GM18870 (cell line): ENCODE results near the gene ACVR1B.

Source experiments
- ATAC-seq: cut with Tn5 transposase; IDR thresholded peaks from one replicate; pipeline ENCODE4 v1.9.1; 2021; ENCODE audit warnings: moderate library complexity; ENCODE audit not compliant: unreplicated experiment

ACVR1B gene

DNA sequence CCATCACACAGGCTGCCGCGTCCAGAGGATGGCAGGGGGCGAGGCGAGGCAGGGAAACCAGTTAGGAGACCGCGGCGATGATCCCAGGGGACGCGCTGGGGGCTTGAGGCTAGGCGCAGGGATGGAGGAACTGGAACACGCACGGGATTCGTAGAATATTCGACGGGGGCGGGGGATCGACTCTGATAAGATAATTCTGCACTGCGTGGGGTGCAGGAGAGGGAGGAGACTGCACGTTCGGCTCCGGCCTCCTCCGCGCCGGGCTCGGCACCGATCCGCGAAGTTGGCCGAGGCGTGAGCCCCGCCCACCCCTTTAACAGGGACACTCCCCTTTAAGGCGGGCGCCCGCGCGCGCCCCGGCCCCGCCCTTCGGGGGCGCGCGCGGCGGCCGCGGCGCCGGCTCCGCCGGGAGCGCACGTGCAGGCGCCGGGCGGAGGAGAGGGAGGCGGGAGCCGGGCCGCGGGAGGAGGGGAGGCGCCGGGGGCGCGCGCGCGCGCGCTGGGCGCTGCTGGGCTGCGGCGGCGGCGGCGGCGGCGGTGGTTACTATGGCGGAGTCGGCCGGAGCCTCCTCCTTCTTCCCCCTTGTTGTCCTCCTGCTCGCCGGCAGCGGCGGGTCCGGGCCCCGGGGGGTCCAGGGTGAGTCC lies at the start of gene ACVR1B:
TSS of gene ACVR1B (plus strand) at position 501 of the 644 bp plus-strand sequence. CDS start at position 546, 45 bp downstream.
- peak; percentile 53 for ATAC-seq

DNA sequence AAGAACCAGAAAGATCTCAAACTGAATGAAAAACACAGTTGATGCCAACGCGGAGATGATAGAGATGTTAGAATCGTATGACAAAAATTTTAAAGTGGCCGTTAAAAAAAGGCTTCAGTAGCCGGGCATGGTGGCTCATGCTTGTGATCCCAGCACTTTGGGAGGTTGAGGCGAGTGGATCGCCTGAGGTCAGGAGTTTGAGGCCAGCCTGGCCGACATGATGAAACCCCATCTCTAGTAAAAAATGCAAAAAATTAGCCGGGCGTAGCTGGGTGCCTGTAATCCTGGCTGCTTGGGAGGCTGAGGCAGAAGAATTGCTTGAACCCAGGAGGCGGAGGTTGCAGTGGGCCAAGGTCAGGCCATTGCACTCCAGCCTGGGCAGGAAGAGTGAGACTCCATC lies 49.6 kb upstream of the ACVR1B start:
- ATAC-seq, result no peak

DNA sequence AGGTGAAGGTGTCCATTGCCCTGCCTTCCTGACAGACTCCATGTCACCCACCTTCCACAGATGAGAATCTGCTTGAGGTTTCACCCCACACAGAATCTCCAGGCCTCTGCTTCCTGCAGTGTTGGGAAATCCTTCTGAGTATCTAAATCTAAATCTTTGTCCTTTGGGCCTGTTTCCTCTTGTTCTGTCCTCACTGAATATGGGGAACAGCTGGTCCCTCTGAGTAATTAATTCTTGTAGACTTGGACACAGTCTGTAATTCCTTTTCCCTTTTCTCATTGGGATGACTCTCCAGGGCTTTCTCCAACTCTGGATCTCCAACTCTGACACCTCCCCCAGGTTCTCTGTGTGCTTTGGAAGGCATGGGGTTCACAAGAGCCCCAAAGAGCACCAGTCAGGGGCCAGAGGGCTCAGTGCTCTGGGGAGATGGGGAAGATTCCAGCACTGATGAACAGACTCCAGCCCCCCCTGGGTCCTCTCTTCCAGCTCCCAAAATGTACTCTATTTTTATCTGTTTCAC lies 46.5 kb upstream of the ACVR1B start:
- ATAC-seq, result no peak

DNA sequence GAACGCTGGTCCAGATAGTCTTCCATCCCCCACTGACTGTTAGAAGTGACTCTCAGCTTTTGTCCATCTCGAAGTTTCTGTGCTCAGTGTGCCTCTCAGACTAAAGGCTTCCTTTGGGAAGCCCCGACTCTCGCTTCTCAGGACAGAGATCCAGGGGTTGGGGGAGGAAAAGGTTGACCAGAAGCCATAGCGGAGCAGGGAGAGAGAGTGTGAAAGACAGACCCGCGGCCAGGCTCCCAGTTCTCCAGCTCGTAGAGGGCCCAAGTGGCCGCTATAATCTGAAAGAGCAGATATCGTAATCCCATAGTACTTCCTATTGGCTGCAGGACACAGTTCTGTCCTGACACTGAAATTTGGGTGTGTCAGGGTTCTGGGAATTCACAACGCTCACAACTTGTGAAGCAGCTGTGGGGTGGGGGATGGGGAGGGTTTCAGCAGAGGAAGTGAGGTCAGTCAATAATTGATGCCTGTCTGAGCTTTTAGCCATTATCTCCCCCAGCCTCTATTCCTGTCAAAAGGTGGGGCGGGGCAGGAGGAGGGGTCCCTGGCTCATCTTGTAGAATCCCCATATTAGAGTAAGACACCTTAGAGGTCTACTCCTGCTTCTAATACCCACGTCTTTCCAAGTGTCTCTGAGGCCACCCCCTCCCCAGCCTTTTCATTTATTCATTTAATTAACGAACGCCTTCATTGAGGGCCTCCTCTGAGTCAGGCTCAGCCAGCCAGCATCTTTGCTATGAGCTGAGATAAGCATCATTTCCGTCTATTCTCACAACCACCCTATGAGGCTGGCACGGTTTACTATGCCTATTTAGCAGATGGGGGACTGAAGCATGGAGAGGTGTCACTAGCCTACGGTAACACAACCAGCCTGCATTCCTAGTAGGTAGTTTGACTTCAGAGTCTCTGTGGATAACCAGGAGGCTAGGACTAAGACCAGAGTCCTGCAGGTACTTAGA lies 45.7 kb upstream of the ACVR1B start:
- ATAC-seq, result no peak

DNA sequence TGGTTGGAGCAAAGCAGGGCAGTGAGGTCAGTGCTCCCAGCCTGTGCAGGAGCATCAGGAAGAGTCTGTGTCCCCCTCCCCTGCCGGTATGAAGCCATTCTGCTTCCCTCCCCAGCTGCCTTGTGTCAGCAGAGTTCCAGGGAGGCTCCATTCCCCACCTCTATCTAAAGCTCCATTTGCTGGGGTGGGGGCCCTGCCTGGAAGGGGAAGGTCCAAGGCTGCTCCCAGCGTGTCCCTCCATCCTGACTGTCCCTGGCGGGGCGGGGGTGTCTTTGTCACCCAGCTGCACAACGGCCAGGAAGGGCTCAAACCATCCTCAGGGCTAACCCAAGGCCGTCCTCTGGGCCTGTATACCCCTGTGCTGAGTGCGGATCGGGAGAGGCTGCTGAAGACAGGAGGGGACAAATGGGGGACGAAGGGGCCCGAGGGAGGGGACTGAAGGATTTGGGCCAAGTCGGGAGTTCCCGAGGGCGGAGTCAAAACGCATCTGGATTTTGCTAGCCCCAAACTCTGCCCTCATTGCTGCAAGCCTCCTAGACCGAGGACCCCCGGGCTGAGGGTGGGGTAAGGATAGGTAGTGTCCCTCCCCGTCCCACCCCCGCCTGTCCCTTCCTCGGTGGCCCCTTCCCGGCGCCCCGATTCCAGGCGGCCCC lies 44.9 kb upstream of the ACVR1B start:
- no peak for ATAC-seq

DNA sequence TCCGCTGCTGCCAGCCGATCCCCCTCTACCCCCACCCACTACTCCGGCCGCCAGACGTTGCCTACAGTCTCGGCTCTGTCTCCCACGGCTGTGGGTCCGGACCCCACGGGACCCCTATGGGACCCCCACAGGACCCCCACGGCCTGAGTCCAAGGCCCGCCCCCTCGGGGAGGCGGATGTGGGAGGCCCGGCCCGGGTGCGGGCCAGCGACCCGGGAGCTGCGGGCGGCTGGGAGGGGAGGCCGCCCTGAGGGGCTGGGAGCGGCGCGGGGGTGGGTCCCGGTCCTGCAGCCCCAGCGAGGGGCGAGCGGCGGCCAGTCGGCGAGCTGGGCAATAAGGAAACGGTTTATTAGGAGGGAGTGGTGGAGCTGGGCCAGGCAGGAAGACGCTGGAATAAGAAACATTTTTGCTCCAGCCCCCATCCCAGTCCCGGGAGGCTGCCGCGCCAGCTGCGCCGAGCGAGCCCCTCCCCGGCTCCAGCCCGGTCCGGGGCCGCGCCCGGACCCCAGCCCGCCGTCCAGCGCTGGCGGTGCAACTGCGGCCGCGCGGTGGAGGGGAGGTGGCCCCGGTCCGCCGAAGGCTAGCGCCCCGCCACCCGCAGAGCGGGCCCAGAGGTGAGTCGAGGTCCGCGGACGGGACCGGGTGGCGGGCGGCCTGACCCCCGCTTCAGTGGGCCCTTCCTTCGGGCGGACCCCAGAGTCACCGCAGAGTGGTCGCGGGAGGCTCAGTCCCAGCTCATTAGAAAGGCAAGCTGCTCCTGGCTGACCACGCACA lies 44.2 kb upstream of the ACVR1B start, which contains the start of gene ACVRL1:
TSS of gene ACVRL1 (plus strand) at position 422 of the 773 bp plus-strand sequence. CDS start 4,971 bp downstream, outside the sequence.
- ATAC-seq, result no peak

DNA sequence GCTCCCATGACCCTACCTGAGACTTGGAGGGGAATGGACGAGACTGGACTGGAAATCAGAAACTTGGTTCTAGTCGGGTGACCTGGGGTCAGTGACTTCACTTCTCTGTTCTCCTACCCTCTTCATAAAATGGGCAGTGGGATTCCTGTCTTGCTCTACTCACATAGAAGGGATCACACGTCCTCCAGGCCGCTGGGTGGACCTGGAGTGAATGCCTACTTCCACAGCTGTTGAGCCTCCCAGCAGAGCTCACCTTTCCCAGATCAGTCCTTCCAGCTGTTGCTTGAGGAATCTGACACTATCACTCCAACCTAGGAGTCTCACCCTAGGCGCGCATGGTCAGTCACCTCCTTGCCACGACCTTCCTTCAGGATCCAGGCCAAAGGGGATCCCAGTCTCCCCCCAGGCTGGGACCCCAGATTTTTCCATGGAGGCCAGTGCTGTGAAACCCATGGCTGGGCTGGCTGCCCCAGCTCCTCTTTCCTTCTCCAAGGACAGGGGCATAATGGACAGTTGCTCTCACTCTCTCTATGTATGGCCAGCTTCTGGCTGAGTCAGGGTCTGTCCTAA lies 43.6 kb upstream of the ACVR1B start:
- no peak for ATAC-seq

DNA sequence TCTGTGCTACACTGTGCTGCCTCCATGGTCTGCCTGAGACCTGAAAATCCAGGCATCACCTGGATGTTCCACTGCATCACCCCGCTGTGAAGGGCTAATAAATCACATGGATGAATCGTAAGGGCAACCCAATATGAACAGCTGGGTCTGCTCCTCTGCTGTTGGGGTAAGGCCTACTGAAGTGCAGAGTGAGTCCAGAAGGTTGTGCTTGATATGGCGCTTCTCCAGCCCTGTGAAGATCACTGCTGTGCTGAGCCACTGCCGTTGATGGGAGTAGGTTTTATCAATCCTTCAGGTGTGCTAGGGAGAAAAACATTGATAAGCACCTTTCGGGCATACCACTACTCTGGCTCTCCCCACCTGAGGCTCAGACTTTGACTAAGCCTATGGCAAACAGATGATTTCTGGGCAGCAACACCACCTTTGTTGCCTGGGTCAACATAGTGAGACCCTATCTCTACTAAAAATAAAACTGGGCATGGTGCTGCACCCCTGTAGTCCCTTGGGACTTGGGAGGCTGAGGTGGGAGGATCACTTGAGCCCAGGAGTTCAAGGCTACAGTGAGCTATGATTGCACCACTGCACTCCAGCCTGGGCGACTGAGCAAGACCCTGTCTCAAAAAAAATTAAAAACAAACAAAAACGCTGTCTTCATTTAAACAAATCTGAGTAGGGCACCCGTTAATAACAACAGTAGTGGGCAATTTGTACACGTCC lies 42.5 kb upstream of the ACVR1B start:
- ATAC-seq, result no peak

DNA sequence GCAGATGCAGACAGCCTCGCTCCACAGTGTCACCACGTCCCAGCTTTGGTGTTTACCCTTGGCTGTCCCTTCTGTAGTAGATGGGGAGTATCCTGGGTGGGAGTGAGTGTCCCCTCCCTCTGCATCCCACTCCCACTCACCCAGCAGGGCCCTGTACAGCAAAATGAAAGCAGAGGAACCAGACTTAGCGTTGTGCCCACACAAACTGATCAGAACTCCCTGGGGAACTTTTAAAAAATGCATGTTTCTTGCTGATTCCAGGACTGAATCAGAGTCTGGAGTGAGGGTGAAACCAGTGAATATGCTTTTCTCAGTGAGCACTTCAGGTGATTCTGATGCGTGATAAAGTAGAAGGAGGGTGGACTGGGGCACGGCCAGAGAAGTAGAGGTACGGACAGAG lies 41.3 kb upstream of the ACVR1B start:
- no peak for ATAC-seq

DNA sequence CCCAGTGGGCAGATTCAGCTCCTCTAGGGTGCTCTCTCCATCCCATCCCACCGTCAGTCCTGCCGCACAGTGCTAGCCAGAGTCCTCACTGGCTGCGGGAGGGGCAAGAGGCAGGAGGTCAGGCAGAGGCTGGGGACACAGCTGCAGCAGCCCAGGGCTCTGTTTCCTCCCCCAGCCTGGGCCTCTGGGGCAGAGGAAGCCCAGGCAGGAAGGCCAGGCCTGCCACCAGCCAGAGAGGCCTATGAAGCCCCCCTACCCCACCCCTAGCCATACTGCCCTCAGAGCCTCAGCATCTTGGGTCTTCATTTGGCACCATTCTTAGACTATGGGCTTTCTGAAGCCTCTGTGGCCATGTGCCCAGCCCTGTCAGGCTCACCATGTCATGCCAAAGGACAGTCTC lies 40.8 kb upstream of the ACVR1B start:
- ATAC-seq, result no peak

DNA sequence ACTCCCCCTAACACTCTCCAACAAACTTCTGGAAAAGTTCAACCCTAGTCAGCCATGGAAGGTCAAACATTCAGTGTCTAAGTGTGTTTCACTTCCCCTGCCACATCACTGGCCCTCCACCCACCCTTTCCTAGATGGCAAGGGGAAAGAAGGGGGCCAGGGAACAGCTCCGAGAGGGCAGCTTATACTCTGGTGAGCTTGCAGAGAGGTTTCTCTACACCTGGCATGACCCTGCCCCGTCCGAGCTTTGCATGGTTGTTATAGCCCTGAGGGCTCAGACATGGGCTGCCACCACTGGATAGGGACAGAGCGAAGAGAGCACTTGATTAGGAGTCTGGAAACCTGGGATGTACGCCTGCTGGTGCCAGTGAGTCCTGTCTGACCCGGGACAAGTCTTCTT lies 40.2 kb upstream of the ACVR1B start:
- no peak for ATAC-seq

DNA sequence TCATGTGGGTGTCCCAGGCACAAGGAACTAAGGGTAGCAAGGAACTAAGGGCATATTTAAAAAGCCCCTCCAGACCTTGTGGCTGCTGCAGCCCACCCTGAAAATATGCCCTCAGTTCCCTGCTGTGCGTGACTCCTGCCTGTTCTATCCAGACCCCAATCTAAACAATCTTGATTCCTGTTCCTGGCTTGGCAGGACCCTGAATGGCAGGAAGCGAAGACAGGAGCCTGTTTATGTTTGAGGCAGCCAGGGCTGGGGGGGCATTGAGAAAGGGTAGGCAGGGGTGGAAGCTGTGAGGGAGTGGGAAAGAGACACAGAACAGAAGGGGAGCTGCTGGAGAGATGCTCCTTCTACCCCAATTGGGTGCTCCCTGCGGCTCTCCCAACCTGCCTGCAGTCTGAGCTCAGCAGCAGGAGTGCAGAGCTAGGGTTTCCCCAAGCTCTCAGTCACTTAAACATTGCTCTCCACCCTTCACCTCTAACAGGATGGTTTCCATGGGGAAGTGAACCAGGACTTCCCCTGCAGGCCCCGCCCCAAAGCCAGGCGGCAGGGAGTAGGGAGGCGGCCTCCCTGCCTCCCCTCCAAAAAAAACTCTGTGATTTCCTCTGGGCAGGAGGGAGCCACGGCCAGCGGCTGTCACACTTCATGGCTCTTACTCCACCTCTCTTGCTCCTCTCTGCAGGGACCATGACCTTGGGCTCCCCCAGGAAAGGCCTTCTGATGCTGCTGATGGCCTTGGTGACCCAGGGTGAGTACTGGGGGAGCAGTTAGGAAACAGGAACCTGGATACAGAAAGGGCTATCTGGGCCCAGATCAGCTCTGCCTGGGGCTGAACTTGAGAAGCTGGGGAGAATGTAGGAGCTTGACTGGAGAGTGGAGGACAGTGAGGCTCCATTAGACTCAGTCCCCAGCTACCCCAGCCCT lies 39.4 kb upstream of the ACVR1B start:
- ATAC-seq, result no peak

DNA sequence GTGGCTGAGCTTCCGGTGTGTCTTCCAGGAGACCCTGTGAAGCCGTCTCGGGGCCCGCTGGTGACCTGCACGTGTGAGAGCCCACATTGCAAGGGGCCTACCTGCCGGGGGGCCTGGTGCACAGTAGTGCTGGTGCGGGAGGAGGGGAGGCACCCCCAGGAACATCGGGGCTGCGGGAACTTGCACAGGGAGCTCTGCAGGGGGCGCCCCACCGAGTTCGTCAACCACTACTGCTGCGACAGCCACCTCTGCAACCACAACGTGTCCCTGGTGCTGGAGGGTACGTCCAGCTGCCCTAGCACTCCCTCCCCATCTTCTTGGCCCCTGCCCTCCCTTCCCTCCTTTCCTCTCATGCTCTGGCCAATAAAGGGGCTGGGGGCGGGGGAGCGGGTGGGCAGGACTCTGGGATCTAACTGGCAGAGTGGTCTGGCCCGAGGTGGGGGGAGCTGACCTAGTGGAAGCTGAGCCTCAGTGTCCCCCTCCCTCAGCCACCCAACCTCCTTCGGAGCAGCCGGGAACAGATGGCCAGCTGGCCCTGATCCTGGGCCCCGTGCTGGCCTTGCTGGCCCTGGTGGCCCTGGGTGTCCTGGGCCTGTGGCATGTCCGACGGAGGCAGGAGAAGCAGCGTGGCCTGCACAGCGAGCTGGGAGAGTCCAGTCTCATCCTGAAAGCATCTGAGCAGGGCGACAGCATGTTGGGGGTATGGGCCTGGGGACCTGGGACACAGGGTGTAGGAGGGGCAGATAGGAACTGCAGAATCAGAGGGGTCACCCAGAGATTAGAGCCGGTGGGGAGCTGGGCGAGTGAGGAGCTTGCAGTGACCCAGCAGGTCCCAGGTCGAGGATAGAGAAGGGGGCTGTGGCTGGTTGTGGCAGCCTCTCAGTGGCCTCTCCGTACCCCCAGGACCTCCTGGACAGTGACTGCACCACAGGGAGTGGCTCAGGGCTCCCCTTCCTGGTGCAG lies 38.1 kb upstream of the ACVR1B start:
- ATAC-seq, result no peak

DNA sequence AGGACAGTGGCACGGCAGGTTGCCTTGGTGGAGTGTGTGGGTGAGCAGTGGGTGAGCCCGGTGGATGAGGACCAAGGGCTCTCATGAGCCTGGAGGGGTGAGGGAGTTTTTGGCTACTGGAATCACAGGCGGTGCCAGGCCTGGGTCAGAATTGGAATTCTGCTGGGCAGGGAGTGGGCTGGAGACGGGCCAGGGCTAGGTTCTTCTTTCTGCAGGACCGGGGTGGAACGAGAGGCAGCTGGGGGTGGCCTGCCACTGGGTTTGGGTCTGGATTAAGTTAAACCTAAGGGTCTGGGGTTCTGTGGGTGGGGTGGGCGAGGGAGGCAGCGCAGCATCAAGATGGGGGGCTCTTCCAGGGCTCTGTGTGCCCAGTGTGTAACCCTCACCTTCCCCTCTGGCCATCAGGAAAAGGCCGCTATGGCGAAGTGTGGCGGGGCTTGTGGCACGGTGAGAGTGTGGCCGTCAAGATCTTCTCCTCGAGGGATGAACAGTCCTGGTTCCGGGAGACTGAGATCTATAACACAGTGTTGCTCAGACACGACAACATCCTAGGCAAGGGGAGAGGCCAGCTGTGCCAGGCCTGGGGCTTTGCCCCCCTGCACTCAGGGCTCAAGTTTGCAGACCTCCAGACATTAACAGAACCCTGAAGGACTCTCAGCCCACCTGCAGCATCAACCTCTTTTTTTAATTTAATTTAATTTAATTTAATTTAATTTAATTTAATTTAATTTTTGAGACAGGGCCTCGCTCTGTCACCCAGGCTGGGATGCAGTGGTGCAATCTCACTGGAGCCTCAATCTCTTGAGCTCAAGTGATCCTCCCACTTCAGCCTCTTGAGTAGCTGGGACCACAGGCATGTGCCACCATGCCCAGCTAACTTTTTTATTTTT lies 37.2 kb upstream of the ACVR1B start:
- ATAC-seq, result no peak

DNA sequence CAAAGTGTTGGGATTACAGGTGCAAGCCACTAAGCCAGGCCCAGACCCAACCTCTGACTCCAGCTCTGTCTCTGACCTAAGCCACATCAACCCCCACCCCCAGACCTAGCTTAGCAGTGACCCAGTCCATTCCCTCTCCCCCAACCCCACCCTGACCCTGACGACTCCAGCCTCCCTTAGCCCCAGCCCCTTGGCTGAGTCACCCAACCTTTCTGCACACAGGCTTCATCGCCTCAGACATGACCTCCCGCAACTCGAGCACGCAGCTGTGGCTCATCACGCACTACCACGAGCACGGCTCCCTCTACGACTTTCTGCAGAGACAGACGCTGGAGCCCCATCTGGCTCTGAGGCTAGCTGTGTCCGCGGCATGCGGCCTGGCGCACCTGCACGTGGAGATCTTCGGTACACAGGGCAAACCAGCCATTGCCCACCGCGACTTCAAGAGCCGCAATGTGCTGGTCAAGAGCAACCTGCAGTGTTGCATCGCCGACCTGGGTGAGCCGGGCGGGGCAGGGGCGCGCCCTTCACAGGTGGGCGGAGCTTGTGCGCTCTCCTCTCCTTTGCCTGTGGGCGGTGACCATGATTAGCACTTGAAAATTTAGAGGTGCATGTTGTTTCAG lies 36.4 kb upstream of the ACVR1B start:
- no peak for ATAC-seq

DNA sequence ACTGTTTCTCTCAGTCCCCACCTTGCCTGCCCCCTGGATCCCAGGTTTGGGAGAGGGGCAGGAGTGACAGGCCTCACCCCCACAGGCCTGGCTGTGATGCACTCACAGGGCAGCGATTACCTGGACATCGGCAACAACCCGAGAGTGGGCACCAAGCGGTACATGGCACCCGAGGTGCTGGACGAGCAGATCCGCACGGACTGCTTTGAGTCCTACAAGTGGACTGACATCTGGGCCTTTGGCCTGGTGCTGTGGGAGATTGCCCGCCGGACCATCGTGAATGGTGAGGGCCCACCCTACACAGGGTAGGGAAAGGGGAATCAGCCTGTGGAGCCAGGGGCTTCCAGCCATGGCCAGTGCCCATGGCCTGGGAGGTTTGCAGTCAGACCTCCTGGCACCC lies 35.5 kb upstream of the ACVR1B start:
- ATAC-seq, result no peak
